Measurements from ENCODE around the gene HOXA10. TPM values are rescaled to one million over a fixed set of nuclear protein-coding genes. Genes with fewer than 3 reads are reported as not detected.

Gene HOXA10
- total RNA-seq, 1 experiment from 2014 or later, result 16.2 TPM

GRCh38 chr7:27141137-27141922 lies 32.8 kb downstream of the HOXA10 start:
- no peak for DNase-seq
- peak overlapping the region; percentile 73 for H3K4me3 ChIP-seq

GRCh38 chr7:27140126-27140857 lies 33.8 kb downstream of the HOXA10 start:
- H3K9me3 ChIP-seq (replicated peaks), result no peaks in the 10 kb centered on the region
- H3K27me3 ChIP-seq, result no peaks in the 10 kb centered on the region
- no peak overlapping the region for H3K4me3 ChIP-seq
- no peak overlapping the region for H3K27ac ChIP-seq
- H3K4me1 ChIP-seq, result peaks cover 15% of the 10 kb centered on the region
- no peaks in the 10 kb centered on the region for H3K36me3 ChIP-seq
- DNase-seq, result no peak

More at GRCh38 chr7:27141137-27141922, 32.8 kb downstream of the HOXA10 start:
- Histone ChIP-seq H3K27me3 (no peaks in the 10 kb centered on the region), H3K27ac (peak overlapping the region; percentile 83), H3K36me3 (no peaks in the 10 kb centered on the region), H3K9me3 (replicated peaks) (no peaks in the 10 kb centered on the region), H3K4me1 (peaks cover 6% of the 10 kb centered on the region)

GRCh38 chr7:27139334-27140125 lies 34.6 kb downstream of the HOXA10 start:
- H3K27me3 ChIP-seq, result no peaks in the 10 kb centered on the region
- H3K36me3 ChIP-seq, result no peaks in the 10 kb centered on the region
- H3K4me1 ChIP-seq, result peaks cover 17% of the 10 kb centered on the region
- no peaks in the 10 kb centered on the region for H3K9me3 ChIP-seq (replicated peaks)
- DNase-seq, result no peak
- no peak overlapping the region for H3K4me3 ChIP-seq
- H3K27ac ChIP-seq, result no peak overlapping the region

GRCh38 chr7:27138985-27139333 lies 35.2 kb downstream of the HOXA10 start:
- H3K27me3 ChIP-seq, result no peaks in the 10 kb centered on the region
- H3K9me3 ChIP-seq (replicated peaks), result no peaks in the 10 kb centered on the region
- H3K4me1 ChIP-seq, result peaks cover 17% of the 10 kb centered on the region
- DNase-seq, result no peak
- H3K36me3 ChIP-seq, result no peaks in the 10 kb centered on the region
- no peak overlapping the region for H3K27ac ChIP-seq
- H3K4me3 ChIP-seq, result no peak overlapping the region

GRCh38 chr7:27138472-27138871 lies 35.6 kb downstream of the HOXA10 start:
- DNase-seq, result no peak
- H3K27ac ChIP-seq, result no peak overlapping the region
- no peaks in the 10 kb centered on the region for H3K36me3 ChIP-seq
- H3K4me1 ChIP-seq, result peaks cover 17% of the 10 kb centered on the region
- no peaks in the 10 kb centered on the region for H3K9me3 ChIP-seq (replicated peaks)
- H3K4me3 ChIP-seq, result no peak overlapping the region
- no peaks in the 10 kb centered on the region for H3K27me3 ChIP-seq

GRCh38 chr7:27137640-27138315 lies 36.3 kb downstream of the HOXA10 start:
- no peaks in the 10 kb centered on the region for H3K9me3 ChIP-seq (replicated peaks)
- peaks cover 19% of the 10 kb centered on the region for H3K4me1 ChIP-seq
- H3K27me3 ChIP-seq, result no peaks in the 10 kb centered on the region
- H3K36me3 ChIP-seq, result no peaks in the 10 kb centered on the region
- H3K27ac ChIP-seq, result peak overlapping the region; percentile 81
- DNase-seq, result no peak
- H3K4me3 ChIP-seq, result peak overlapping the region; percentile 52

GRCh38 chr7:27134392-27134791 lies 39.7 kb downstream of the HOXA10 start:
- no peaks in the 10 kb centered on the region for H3K9me3 ChIP-seq (replicated peaks)
- no peaks in the 10 kb centered on the region for H3K27me3 ChIP-seq
- peak in 1 of 2 experiments; percentile 53 for DNase-seq
- H3K36me3 ChIP-seq, result no peaks in the 10 kb centered on the region
- peaks cover 19% of the 10 kb centered on the region for H3K4me1 ChIP-seq
- no peak overlapping the region for H3K27ac ChIP-seq
- no peak overlapping the region for H3K4me3 ChIP-seq

GRCh38 chr7:27133409-27134231 lies 40.5 kb downstream of the HOXA10 start:
- Histone ChIP-seq H3K27ac (no peak overlapping the region), H3K4me1 (peaks cover 22% of the 10 kb centered on the region), H3K4me3 (peak overlapping the region; percentile 13; the same call in 1 of the 2 replicates), H3K36me3 (no peaks in the 10 kb centered on the region), H3K27me3 (no peaks in the 10 kb centered on the region), H3K9me3 (replicated peaks) (no peaks in the 10 kb centered on the region)
- peak in 1 of 2 experiments; percentile 50 for DNase-seq

GRCh38 chr7:27132978-27133377 lies 41.1 kb downstream of the HOXA10 start:
- Histone ChIP-seq H3K36me3 (no peaks in the 10 kb centered on the region), H3K4me3 (no peak overlapping the region), H3K4me1 (peaks cover 28% of the 10 kb centered on the region), H3K27ac (no peak overlapping the region), H3K9me3 (replicated peaks) (no peaks in the 10 kb centered on the region), H3K27me3 (no peaks in the 10 kb centered on the region)
- DNase-seq, result no peak

- Histone ChIP-seq H3K9me3 (replicated peaks) (no peaks in the 10 kb centered on the region), H3K27ac (no peak overlapping the region), H3K27me3 (no peaks in the 10 kb centered on the region), H3K4me3 (no peak overlapping the region), H3K4me1 (peaks cover 30% of the 10 kb centered on the region), H3K36me3 (no peaks in the 10 kb centered on the region)
- DNase-seq, result no peak
Observed at GRCh38 chr7:27132214-27132613, 41.9 kb downstream of the HOXA10 start.

- H3K4me1 ChIP-seq, result peaks cover 30% of the 10 kb centered on the region
- H3K27ac ChIP-seq, result peak overlapping the region; percentile 73
Observed at GRCh38 chr7:27131390-27131819, 42.7 kb downstream of the HOXA10 start.

GRCh38 chr7:27130540-27131389 lies 43.4 kb downstream of the HOXA10 start, which contains the start of gene HOXA4:
TSS of gene HOXA4 (minus strand) at chr7:27130757. CDS start at chr7:27130733, 24 bp downstream.
- H3K4me3 ChIP-seq, result peak within 1 kb of the TSS; percentile 71
- H3K27me3 ChIP-seq, result no peaks in the 10 kb centered on the region
- DNase-seq, result peak; percentile 90 to 92
- no peaks in the 10 kb centered on the region for H3K9me3 ChIP-seq (replicated peaks)
- peaks cover 25% of the 10 kb centered on the region for H3K4me1 ChIP-seq
- no peaks in the 10 kb centered on the region for H3K36me3 ChIP-seq
- peak within 1 kb of the TSS; percentile 73 for H3K27ac ChIP-seq

More at GRCh38 chr7:27131390-27131819, 42.7 kb downstream of the HOXA10 start:
- Histone ChIP-seq H3K9me3 (replicated peaks) (no peaks in the 10 kb centered on the region), H3K27me3 (no peaks in the 10 kb centered on the region), H3K36me3 (no peaks in the 10 kb centered on the region), H3K4me3 (peak overlapping the region; percentile 71)
- DNase-seq, result no peak
